ENCODE data around the gene PPP2R2D.

PPP2R2D gene

GRCh38 chr10:131859341-131860020 lies 41.3 kb upstream of the PPP2R2D start:
- no peak for DNase-seq (ENCODE audit: low spot score in 2 of 2)
- in situ Hi-C loops (cut with MboI; ENCODE audit: low sequenced_read_pairs) = no loop called here
- Histone ChIP-seq H3K36me3 (replicated peaks) (no peaks in the 10 kb centered on the region), H3K4me1 (no peaks in the 10 kb centered on the region), H3K27me3 (ENCODE audit: low read depth) (peaks cover 5% of the 10 kb centered on the region; the same call in 1 of the 2 replicates), H3K9me3 (no peaks in the 10 kb centered on the region), H3K4me3 (no peak overlapping the region)

- no peaks in the 10 kb centered on the region for H3K36me3 ChIP-seq (replicated peaks)
- no peak for DNase-seq (ENCODE audit: low spot score in 2 of 2)
- H3K4me3 ChIP-seq = no peak overlapping the region
- in situ Hi-C loops (cut with MboI; ENCODE audit: low sequenced_read_pairs) = no loop called here
- H3K27me3 ChIP-seq (ENCODE audit: low read depth) = peaks cover 5% of the 10 kb centered on the region; the same call in 1 of the 2 replicates
- H3K9me3 ChIP-seq = no peaks in the 10 kb centered on the region
- no peaks in the 10 kb centered on the region for H3K4me1 ChIP-seq
Observed at GRCh38 chr10:131860311-131860710, 40.5 kb upstream of the PPP2R2D start.

- Histone ChIP-seq H3K4me1 (no peaks in the 10 kb centered on the region), H3K27me3 (ENCODE audit: low read depth) (peaks cover 5% of the 10 kb centered on the region; the same call in 1 of the 2 replicates), H3K36me3 (replicated peaks) (no peaks in the 10 kb centered on the region), H3K4me3 (no peak overlapping the region), H3K9me3 (no peaks in the 10 kb centered on the region)
- no peak for DNase-seq (ENCODE audit: low spot score in 2 of 2)
- in situ Hi-C loops (cut with MboI; ENCODE audit: low sequenced_read_pairs) = no loop called here
Observed at GRCh38 chr10:131860806-131861440, 39.9 kb upstream of the PPP2R2D start.

GRCh38 chr10:131862548-131862947 lies 38.3 kb upstream of the PPP2R2D start:
- DNase-seq (ENCODE audit: low spot score in 2 of 2) = no peak
- in situ Hi-C loops (cut with MboI; ENCODE audit: low sequenced_read_pairs) = no loop called here
- H3K27me3 ChIP-seq (ENCODE audit: low read depth) = peaks cover 5% of the 10 kb centered on the region; the same call in 1 of the 2 replicates
- no peaks in the 10 kb centered on the region for H3K4me1 ChIP-seq
- no peak overlapping the region for H3K4me3 ChIP-seq
- H3K9me3 ChIP-seq = no peaks in the 10 kb centered on the region
- H3K36me3 ChIP-seq (replicated peaks) = no peaks in the 10 kb centered on the region

DNA sequence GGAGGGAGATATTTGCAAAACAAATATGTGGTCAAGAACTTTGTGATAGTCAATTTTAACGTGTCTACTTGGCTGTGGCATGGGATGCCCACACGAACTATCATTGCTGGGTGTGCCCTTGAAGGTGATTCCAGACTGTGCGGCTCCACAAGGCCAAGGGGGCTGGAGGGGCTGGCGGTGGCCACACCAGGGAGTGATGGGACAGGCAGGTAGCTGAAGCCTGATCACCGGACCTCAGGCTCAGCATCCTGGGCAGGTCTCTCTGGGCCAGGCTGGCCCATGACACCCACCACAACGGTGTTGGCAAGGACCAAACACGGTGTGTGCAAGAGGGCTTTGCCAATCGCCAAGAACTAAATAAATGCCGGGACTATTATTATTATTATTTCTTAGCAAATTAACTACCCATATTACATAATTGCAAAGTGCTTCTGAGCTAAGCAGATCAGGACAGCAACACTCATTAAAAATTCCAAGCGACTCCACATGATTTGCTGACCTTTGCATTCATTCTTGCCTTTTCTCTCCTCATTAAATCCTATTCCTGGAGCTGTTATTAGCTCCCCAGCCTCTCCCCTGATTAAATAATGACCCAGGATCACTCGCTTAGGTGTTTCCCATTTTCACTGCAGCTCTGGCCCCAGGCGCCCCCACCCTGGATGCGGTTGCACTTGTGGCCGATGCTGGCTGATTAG lies 35.4 kb upstream of the PPP2R2D start:
- in situ Hi-C loops (cut with MboI; ENCODE audit: low sequenced_read_pairs) = no loop called here
- Histone ChIP-seq H3K4me3 (no peak overlapping the region), H3K27me3 (ENCODE audit: low read depth) (peaks cover 2% of the 10 kb centered on the region; the same call in 1 of the 2 replicates), H3K36me3 (replicated peaks) (no peaks in the 10 kb centered on the region), H3K9me3 (no peaks in the 10 kb centered on the region), H3K4me1 (no peaks in the 10 kb centered on the region)
- DNase-seq (ENCODE audit: low spot score in 2 of 2) = no peak

- Histone ChIP-seq H3K36me3 (replicated peaks) (no peaks in the 10 kb centered on the region), H3K4me1 (no peaks in the 10 kb centered on the region), H3K27me3 (ENCODE audit: low read depth) (peaks cover 2% of the 10 kb centered on the region; the same call in 1 of the 2 replicates), H3K4me3 (no peak overlapping the region), H3K9me3 (no peaks in the 10 kb centered on the region)
- DNase-seq (ENCODE audit: low spot score in 2 of 2) = no peak
- in situ Hi-C loops (cut with MboI; ENCODE audit: low sequenced_read_pairs) = no loop called here
Observed at GRCh38 chr10:131866673-131867072, 34.1 kb upstream of the PPP2R2D start.

- no peak for DNase-seq (ENCODE audit: low spot score in 2 of 2)
- Histone ChIP-seq H3K9me3 (no peaks in the 10 kb centered on the region), H3K27me3 (ENCODE audit: low read depth) (no peaks in the 10 kb centered on the region), H3K4me3 (no peak overlapping the region), H3K4me1 (no peaks in the 10 kb centered on the region), H3K36me3 (replicated peaks) (no peaks in the 10 kb centered on the region)
- in situ Hi-C loops (cut with MboI; ENCODE audit: low sequenced_read_pairs) = no loop called here
Observed at GRCh38 chr10:131868436-131868835, 32.4 kb upstream of the PPP2R2D start.

GRCh38 chr10:131869344-131869743 lies 31.5 kb upstream of the PPP2R2D start:
- no peak for DNase-seq (ENCODE audit: low spot score in 2 of 2)
- H3K9me3 ChIP-seq = no peaks in the 10 kb centered on the region
- no peak overlapping the region for H3K4me3 ChIP-seq
- no peaks in the 10 kb centered on the region for H3K27me3 ChIP-seq (ENCODE audit: low read depth)
- in situ Hi-C loops (cut with MboI; ENCODE audit: low sequenced_read_pairs) = no loop called here
- H3K4me1 ChIP-seq = no peaks in the 10 kb centered on the region
- H3K36me3 ChIP-seq (replicated peaks) = no peaks in the 10 kb centered on the region

DNA sequence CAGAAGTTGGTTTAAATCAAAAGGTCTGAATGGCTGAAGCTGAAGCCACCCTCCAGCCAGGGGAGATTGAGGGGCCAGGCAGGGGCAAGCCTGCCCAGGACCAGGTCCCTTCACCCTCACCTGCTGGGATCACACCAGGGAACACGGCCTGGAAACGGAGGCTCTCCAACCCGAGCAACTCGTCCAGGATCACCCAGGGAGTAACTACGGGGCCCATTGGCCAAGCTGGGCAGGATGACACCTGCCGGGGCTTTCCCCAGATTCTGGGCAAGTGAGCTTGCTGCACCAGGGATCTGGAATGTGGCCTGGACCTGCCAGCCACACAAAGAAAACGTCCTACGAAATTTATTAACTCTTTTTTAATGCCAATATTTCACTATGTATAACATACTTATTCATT lies 30.4 kb upstream of the PPP2R2D start:
- no peak for DNase-seq (ENCODE audit: low spot score in 2 of 2)
- Histone ChIP-seq H3K27me3 (ENCODE audit: low read depth) (no peaks in the 10 kb centered on the region), H3K9me3 (no peaks in the 10 kb centered on the region), H3K4me3 (no peak overlapping the region), H3K36me3 (replicated peaks) (no peaks in the 10 kb centered on the region), H3K4me1 (no peaks in the 10 kb centered on the region)
- in situ Hi-C loops (cut with MboI; ENCODE audit: low sequenced_read_pairs) = loop anchor here (10.0 kb wide), 1 partner anchor 1676 kb away; no protein-coding TSS in a partner anchor

DNA sequence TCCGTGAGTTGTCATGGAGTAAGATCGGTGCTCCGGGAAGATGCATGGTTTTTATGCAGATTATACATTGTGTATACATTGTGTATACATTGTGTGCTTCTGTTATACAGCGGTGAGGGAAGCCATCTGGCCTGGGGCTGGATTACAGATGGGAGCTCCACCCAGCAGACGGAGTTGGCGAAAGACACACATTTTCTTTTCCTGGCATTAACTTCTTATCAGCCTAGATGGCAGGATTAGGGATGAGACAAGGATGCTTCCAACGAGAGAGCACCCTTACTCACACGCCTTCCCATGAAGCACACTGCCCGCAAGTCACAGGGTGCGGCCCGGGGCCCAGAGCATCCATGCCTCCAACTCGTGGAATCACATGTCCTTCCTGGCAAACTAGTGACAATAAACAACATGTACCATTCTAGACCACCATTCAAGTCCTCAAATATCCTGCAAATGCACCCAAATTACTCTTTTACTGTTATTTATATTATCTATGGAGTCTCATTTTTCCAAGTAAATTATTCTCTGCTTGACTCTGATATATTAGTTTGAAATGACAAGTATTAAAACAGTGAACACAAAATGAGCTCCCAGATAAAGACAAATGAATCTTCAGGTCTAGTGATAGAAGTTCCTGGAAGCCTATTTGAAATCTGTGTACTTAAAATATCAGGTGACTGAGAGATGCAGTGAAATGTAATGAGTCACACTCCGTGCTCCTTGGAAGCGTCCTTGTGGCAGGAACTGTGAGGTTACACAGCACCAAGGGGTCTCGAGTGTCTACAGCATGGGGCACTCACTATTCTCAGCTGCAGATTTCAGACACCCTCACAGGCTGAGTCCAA lies 29.8 kb upstream of the PPP2R2D start:
- in situ Hi-C loops (cut with MboI; ENCODE audit: low sequenced_read_pairs) = loop anchor here (10.0 kb wide), 1 partner anchor 1676 kb away; no protein-coding TSS in a partner anchor
- no peak for DNase-seq (ENCODE audit: low spot score in 2 of 2)
- Histone ChIP-seq H3K27me3 (ENCODE audit: low read depth) (no peaks in the 10 kb centered on the region), H3K36me3 (replicated peaks) (no peaks in the 10 kb centered on the region), H3K4me3 (no peak overlapping the region), H3K9me3 (no peaks in the 10 kb centered on the region), H3K4me1 (no peaks in the 10 kb centered on the region)

DNA sequence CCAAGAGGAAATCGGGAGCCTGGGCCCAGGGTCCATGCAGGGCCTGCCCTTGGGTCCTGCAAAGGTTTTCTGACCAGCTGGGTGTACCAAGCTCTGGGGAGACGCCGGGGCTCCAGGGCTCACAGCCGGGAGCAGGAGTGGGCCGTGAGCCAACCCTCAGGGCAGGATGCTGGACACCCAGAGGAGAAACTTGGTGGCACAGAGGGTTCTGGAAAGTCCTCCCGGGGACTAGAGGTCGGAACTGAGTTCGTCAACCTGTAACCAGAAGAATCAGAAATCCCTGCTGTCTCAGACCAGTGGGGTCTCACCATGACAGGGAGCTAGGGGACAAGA lies 29.2 kb upstream of the PPP2R2D start:
- no peak overlapping the region for H3K4me3 ChIP-seq
- no peaks in the 10 kb centered on the region for H3K9me3 ChIP-seq
- no peak for DNase-seq (ENCODE audit: low spot score in 2 of 2)
- no peaks in the 10 kb centered on the region for H3K27me3 ChIP-seq (ENCODE audit: low read depth)
- in situ Hi-C loops (cut with MboI; ENCODE audit: low sequenced_read_pairs) = loop anchor here (10.0 kb wide), 1 partner anchor 1677 kb away; no protein-coding TSS in a partner anchor
- no peaks in the 10 kb centered on the region for H3K36me3 ChIP-seq (replicated peaks)
- H3K4me1 ChIP-seq = no peaks in the 10 kb centered on the region

DNA sequence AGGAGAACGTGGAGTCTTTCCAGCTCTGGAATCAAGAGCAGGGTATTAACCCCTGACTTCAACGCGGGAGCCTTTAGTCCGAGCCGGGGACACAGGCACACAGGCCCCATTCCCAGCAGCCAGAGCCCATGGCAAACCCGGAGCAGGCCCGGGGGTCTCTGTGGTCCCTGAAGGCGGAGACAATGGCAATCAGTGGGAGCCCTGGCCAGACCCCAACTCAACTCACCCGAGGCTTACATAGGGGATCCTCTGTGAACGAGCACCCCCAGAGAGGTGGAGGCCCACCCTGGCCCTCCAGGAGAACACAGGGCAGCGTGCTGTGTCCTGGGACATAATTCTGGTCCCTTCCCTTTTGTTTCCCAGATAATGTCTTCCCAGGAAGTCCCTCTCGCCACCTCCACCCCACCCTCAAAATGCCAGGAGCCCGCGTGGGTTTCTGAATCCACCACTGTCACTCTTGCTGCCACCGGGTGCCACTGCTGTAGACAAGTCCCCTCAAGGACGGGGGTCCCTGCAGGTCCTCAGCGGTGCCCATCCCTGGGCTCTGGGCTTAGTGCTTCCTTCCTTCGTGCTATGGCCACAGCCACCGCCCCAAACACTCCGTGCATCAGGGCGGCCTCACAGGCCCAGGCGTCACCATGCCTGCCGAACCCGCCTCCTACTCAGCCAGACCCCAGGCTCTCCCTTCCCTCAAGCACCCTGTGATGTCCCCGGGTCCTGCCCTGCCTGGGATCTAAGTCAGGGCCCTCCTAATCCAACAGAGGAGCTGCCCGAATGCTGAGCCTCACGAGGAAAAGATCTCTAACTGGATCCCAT lies 28.6 kb upstream of the PPP2R2D start:
- no peak for DNase-seq (ENCODE audit: low spot score in 2 of 2)
- Histone ChIP-seq H3K27me3 (ENCODE audit: low read depth) (peaks cover under 1% of the 10 kb centered on the region; the same call in 1 of the 2 replicates), H3K9me3 (no peaks in the 10 kb centered on the region), H3K4me1 (no peaks in the 10 kb centered on the region), H3K4me3 (no peak overlapping the region), H3K36me3 (replicated peaks) (no peaks in the 10 kb centered on the region)
- in situ Hi-C loops (cut with MboI; ENCODE audit: low sequenced_read_pairs) = loop anchor here (10.0 kb wide), 1 partner anchor 1677 kb away; no protein-coding TSS in a partner anchor
